ENCODE measurements around the gene MFSD1.
"Not testable (repeated sequence)": the region's sequence is repeated elsewhere in the genome, so short reads cannot be mapped to it uniquely, and the experiment has no call there.

The MFSD1 gene

DNA sequence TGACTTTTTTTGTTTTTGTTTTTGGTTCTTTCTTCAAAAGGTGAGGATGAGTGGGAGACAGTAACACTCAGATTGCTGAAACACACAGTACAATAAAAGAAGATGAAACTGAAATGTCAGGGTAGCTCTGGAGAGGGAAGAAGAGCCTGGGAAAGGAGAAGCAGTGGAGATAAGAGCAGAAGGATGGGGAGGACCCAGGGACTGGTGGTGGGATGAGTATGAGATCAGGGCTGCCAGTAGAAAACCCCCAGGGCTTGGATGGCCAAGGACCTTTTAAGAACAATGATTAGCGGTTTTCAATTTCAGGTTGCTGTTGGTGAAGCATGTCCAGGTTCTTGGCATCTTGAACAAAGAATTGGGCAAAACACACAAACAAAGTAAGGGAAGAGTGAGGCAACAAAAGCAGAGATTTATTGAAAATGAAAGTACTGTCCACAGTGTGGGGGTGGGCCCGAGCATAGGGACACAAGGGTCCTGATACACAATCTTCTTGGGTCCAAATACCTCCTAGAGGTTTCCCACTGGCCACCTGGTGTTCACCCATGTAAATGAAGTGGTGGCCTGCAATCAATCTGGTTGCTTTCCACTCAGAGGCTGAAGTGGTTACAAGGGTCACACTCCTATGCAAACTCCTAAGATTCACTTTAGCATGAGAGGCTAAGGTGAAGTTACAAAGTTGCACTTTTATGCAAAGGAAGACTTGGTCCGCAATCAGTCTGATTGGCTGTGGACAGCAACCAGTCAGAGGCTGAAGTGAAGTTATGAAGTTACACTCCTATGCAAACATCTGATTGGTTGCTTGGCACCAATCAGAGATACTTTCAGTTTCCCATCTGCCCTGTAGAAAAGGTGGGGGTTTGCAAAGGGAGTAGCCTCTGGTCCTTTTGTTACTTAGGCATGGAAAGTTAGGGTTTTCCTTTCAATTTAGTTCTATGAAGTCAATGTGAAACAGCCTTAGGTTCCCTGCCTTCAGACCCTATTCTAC lies 26.1 kb upstream of the MFSD1 start:
- FAIRE-seq = no peak

DNA sequence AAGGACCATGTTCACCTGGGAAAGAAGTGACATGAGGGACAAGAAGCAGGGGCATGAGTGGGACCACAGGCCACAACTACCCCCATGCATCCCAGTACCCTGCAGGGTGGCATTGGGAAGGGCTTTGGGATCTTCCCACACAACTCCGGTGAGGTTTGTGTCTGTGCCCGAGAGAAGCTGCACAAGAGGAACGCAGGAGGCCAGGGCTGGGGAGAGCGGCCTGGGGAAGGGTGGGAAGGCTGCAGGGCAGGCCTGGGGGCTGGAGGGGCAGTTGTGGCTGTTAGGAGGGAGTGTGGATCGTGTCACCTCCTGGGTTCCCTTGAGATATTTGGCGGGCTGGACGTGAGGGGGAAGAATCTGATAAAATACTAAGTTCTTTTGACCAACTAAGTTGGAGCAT lies 25.3 kb upstream of the MFSD1 start:
- no peak for FAIRE-seq

More for the DNA sequence above, 26.1 kb upstream of the MFSD1 start:
- DNase-seq (ENCODE audit: extremely low spot score, insufficient read length, low read depth) = no peak

DNA sequence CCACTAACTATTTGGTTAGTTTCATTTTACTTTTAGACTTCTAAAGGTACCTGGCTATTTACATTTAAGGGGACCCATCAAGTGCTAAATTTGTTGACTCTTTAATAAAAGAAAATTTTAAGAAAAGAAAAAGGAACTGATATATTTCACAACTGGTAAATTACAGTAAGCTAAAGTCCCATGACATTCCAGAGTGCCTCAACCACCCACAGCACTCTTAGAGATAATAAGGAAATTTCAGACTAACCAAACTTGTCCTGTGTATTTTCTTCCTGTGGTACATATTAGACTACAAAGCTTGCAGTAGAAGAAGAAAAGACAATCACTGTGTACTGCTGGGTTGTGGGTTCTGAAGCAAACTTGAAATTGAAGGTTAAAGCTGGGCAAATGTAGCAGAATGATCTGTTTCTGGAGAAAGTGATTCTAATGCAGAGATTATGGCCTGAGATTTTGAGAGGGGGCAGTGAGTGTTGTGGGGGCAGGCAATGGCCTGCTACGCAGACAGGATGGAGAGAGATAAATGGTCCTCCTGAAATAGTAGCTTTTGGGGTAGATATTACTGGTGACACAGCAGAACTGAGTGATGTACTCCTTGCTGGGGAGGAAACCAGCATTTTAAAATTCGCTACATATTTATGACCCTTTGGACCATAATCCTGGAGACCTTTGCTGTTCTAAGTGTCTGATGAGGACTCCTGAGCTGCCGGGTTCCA lies 24.5 kb upstream of the MFSD1 start:
- FAIRE-seq = no peak
- no peak for DNase-seq (ENCODE audit: extremely low spot score, insufficient read length, low read depth)

More for the DNA sequence above, 25.3 kb upstream of the MFSD1 start:
- no peak for DNase-seq (ENCODE audit: extremely low spot score, insufficient read length, low read depth)

DNA sequence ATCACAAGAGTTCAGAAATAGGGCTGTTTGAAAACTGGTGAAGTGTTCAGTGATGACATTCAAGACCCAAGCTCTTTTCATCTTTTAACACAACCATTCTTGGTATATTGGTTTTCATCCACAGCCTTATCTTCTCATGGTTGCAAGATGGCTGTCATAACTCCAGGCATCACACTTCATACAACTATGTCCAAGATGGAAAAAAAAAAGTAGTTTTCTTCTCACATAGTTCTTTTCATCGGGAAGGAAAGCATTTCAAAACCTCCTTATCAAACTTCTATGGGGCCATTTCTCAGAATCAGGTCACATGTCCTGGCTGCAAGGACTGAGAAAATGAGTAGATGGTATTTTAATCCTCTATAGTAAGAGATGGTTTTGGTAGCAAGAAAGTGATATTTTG lies 21.1 kb upstream of the MFSD1 start:
- FAIRE-seq = no peak

DNA sequence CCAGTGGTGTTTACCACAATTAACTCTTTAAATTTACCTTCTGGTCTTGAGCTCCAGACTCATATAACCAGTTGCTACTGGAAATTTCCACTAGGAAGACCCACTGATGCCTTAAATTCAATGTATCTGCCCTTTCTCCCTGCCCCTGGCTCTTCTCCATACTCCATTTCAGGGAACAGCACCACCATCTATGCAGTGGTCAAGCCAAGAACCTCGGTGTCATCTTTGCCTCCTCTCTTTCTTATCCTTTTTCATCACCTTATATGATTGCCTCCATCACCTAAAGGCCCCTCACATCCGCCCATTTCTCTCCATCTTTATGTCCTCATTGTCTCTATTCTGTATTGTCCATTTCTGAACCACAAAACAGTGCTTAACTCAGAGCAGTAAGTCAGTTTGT lies 20.7 kb upstream of the MFSD1 start:
- FAIRE-seq (no peak), DNase-seq (ENCODE audit: extremely low spot score, insufficient read length, low read depth) (no peak)

More for the DNA sequence above, 21.1 kb upstream of the MFSD1 start:
- no peak for DNase-seq (ENCODE audit: extremely low spot score, insufficient read length, low read depth)

DNA sequence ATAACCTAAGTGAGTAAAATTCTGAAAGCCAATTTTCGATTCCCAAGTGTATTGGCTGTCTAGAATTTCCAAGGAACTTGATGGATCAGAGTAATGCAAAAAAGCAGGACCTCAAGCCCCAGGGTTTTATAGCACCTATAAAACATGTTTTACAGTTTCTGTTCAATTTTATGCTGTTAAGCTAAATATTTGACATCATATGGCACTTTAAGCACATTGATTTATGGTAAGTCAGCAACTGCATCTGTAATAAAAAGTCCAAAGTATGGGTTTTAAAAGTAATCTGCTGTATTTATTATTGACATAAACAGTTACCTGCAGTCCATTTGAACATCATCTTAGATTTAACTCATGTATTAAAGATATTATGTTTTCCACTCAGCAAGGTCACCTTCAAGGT lies 20.0 kb upstream of the MFSD1 start:
- DNase-seq (ENCODE audit: extremely low spot score, insufficient read length, low read depth) = no peak
- FAIRE-seq = no peak

DNA sequence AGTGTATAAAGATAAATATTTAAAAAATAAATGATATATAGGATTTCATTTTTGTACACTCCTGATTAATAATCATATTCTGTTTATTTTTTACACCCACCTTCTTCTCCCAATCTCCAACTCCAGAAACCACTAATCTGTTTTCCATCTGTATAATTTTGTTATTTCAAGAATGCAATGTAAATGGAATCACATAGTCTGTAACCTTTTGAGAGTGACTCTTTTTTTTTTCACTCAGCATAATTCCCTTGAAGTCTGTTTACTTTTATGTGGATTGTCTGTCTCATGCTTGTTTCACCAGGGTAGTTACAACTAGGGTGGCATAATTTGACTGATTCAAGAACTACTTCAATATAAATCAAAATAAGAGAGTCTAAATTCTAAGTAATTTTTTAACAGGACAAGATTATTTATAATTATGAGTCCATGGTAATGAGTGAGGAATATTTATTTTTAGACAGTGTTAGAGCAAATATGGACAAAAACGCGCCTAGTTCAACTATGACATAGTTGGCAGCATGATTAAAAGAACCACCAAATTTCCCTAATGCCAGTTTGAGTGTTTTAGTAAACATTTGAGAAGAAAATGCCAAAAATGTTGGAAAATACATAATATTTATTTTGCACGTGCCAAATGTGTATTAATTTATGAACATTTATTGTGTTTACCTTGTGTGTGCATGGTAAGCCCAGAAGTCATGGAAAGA lies 19.4 kb upstream of the MFSD1 start:
- FAIRE-seq (no peak), DNase-seq (ENCODE audit: extremely low spot score, insufficient read length, low read depth) (no peak)

DNA sequence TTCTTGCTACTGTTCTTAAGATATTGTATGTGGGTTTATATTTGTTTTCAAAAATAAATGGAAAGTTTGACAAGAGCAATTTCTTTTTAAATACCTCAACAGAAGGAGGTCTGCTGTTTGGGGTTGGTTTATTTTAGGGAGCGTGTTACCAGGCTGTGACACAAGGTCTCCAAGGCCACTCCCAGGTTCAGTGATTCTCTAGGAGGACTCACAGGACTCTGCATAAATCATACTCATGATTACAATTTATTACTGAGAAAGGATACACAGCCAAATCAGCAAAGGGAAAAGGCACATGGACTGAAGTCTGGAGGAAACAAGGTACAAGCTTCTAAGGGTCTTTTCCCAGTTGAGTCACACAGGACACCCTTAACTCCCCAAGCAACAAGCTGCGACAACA lies 18.8 kb upstream of the MFSD1 start:
- DNase-seq (ENCODE audit: extremely low spot score, insufficient read length, low read depth) (no peak), FAIRE-seq (no peak)

DNA sequence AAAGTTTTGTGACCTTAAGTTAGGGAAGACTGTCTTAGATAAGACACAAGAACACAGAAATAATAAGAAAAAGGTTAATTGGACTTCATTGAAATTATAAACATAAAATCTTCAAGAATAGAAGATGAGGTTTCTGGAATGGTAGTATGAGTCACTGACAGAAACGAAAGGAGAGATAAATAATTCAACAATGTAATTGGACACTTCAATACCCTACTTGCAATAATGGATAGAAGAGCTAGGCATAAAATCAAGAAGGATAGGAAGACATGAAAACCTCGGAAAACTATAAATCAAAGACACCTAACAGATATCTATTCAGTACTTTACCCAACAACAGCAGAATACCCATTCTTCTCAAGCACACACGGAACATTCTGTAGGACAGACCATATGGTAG lies 15.9 kb upstream of the MFSD1 start:
- FAIRE-seq = no peak
- DNase-seq (ENCODE audit: extremely low spot score, insufficient read length, low read depth) = no peak

DNA sequence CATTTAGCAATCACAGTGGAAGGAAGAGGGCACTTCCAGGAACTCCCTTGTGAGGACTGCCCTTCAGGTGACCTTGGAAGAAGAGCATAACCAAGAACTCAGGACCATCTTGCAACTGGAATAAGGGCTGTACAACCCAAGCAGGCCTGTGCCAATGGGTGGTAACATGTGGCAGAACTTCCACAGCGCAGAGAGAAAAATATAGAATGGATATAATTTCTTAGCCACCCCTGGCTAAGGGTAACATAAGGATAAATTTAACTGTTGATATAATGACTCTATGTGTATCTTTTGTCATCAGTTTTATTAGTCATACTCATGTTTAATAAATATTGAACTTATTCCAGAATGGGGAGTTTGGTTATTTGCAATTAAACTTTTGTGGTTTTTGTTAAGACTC lies 13.4 kb upstream of the MFSD1 start:
- no peak for FAIRE-seq
- no peak for DNase-seq (ENCODE audit: extremely low spot score, insufficient read length, low read depth)

DNA sequence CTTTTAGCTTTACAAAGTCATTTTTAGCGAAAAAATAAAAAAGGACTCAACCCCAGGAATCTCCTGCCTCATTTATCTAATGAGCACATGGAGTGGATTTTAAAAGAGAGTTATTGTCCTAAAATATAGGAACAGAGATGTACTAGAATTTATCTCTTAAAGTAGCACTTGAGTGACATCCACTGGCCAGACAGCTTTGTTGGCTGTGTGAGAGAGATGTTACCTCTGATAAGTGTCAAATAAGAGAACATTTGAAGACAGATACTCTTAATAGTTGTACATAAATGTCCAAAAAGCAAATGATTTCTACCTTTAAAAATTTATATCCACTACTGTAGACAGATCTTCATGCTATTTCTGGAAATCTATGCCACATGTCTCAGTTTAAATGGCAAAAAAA lies 12.3 kb upstream of the MFSD1 start:
- peak; percentile 50 for FAIRE-seq
- no peak for DNase-seq (ENCODE audit: extremely low spot score, insufficient read length, low read depth)

DNA sequence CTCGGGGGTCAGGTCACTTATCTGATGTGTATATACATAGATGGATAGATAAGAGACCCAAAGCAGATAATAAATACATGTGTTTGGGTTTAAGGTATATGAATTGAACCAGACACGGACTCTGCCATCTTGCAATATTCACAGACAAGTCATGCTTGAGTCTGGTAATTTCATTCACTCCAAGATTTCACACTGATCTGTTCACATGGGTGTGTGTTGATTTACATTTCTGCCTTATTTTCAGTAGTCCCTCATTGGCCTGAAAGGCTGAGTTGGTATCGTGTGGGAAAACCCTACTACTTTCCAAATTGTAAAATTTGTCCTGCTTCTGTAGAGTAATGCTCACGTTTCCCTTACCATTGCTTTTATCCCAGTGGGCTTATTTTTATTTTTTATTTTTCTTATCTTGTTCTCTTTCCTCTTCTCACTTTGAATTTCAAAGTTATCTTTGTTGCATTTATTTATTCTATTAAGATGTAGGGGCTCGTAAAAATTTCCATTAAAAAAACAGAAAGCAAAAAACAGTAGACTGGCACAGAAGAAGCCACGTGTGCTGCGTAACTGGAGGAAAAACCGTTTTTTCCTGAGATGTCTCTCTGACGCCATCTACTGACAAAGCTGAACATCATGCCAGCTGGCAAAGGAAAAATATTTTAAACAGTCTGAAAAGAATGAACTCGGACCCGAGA lies 10.8 kb upstream of the MFSD1 start:
- DNase-seq (ENCODE audit: extremely low spot score, insufficient read length, low read depth) (no peak), FAIRE-seq (peak; percentile 87)

DNA sequence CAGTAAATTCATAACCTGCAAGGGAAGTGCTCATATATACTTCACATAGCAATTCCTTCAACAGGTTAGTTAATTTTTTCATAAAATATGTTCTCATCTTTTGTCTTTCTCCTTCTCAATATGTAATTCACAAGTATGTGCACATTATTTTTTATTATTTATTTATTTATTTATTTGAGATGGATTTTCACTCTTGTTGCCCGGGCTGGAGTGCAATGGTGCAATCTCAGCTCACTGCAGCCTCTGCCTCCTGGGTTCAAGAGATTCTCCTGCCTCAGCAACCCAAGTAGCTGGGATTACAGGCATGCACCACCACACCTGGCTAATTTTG lies 10.3 kb upstream of the MFSD1 start:
- DNase-seq (ENCODE audit: extremely low spot score, insufficient read length, low read depth); FAIRE-seq: not testable (repeated sequence)

DNA sequence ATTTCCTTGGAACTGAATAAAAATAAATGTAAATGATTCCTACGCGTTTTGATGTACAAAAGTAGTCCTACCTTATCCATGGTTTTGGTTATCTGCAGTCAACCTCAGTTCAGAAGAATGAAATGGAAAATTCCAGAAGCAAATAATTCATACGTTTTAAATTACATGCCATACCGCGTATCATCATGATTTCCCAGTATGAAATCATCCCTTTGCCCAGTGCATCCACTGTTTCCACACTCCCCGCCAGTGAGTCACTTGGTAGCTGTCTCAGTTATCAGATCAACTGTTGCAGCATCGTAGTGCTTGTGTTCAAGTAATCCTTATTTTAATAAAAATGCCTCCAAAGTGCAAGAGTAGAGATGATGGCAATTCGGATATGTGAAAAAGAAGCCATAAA lies 9.1 kb upstream of the MFSD1 start:
- FAIRE-seq = no peak

DNA sequence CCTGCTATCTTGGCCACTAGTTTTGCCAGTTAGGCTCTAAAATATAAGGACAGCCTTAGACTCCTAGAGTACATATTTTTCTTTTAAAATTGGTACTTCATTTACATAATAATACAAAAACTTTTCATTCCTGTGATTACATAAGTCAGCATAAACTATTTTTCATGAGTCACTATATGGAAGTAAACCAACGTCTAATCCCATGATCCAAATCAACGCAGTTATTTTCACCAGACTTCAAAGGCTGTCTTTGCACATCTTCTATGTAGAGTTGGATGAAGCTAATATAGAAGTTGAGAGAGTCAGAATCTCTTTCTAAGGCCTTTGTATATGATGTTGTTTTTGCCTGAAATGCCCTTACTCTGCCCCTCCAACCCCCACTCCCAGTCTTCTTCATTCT lies 7.6 kb upstream of the MFSD1 start:
- FAIRE-seq (no peak), DNase-seq (ENCODE audit: extremely low spot score, insufficient read length, low read depth) (no peak)

More for the DNA sequence above, 9.1 kb upstream of the MFSD1 start:
- DNase-seq (ENCODE audit: extremely low spot score, insufficient read length, low read depth) = no peak

DNA sequence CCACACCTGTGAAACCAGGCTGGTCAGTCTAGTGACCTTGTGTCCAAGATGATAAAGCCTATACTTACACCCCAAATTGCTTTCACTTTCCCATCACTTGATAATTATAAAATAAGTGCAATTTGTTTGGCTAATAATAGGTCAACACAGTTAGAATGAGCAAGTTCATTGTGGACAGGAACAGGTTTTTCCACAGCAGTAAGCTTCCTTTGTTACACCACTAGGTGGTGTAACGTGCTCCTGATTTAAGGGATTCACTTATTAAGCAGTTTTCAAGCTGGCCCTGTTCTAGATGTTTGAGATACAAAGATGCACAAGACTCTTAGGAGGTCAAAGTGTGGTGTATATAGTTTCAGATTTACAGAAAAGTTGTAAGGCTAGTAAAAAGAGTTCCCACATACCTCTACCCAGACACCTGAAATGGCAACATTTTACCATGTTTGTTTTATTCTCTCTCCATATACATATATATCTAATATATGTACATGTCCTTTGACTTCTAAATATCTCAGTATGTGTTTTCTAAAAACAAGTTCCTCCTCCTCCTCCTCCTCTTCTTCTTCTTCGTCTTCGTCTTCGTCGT lies 6.8 kb upstream of the MFSD1 start:
- FAIRE-seq (peak; percentile 61), DNase-seq (ENCODE audit: extremely low spot score, insufficient read length, low read depth) (no peak)

DNA sequence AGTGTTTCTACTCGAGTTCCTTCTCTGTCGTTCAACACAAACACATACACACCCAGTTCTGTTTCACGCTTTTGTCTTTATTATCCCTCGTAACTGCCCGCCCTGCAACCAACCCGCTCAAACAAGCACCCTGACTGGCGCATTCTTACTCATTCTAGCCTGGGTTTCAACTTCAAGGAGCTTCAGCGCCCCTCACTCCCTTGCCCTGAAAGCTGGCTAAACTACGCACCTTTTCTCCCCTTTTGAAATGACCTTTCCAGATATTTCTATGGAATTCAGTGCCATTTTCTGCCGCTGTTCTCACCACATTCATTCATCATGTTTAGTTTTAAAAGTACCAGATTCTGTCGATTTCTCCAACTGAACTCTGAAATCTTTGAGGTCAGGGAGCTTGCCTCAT lies 653 bp upstream of the MFSD1 start:
- FAIRE-seq = no peak
- no peak for DNase-seq (ENCODE audit: extremely low spot score, insufficient read length, low read depth)

DNA sequence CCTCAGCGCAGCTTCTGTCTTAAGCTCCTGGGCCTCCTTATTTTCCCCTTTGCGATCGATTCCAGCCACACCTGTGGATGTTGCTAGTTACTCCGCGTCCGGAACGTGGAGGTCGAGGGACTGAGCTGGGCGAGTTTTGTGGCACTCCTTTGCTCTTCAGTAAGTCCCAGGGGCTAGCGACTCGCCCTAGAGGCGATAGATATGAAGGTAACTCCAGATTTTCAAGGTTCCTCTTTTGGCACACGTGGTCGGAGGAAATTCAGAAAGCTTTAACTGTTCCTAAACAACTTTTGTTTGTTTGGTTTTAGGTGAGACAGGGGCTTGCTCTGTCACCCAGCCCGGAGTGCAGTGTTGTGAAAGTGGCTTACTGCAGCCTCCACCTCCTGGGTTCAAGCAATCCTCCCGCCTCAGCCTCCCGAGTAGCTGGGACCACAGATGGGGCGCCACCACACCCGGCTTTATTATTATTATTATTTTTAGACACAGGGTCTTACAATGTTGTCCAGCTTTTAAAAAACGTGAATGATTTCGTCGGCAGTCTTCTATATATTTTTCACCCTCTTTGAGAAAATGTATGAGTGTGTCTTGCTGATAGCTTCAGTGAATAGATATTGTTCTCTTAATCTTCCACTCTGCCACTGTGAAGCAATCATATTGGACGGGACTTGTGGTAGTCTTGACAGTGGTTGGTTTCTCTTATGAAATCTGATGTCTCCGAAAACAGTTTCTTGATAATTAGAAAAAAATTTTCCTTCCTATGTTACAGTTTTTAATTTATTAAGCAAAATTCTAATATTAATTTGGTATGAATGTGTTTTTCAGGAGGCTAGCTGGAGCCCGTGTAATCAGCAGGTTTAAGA lies 785 bp downstream of the MFSD1 start:
- no peak for FAIRE-seq
- DNase-seq (ENCODE audit: extremely low spot score, insufficient read length, low read depth) = no peak

DNA sequence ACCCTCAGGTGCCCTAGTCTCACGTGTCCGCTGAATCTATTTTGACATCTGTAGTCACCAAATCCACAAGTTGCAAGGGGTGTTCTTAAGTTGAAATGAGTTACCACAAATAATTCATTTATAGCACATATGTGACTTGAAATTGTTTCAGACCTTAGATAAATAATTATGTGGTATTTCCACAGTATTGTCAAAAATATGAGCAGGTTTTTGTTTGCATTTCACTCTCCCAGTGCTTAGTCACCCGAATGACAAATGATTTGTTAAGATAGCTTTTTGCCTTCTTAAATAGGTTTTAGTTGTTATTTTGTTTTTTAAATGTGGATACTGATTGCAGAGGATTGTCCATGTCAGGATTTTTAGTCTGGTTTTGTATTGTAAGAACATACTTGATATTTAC lies 2.6 kb downstream of the MFSD1 start:
- no peak for DNase-seq (ENCODE audit: extremely low spot score, insufficient read length, low read depth)
- no peak for FAIRE-seq

All from GM18507 (cell line).